K562 (cell line): ENCODE results near the gene HSDL2. TPM values are rescaled to one million over a fixed set of nuclear protein-coding genes. Genes with fewer than 3 reads are reported as not detected.
A peak's percentile ranks its signal among the peaks of the same experiment; 100 is the strongest.

Source experiments
- BMI1 ChIP-seq: fragments of 150-350 bp; IDR thresholded peaks from 2 replicates; pipeline ENCODE4 v1.6.1; 2014; ENCODE audit warnings: low read length
- BRD4 ChIP-seq: fragments of 200-600 bp; sonication (generic); IDR thresholded peaks from 2 replicates; pipeline ENCODE4 v1.6.1; 2017; ENCODE audit warnings: inconsistent platforms
- CBX2 ChIP-seq: fragments of 200-600 bp; sonication (generic); IDR thresholded peaks from one replicate; pipeline ENCODE4 v1.6.1; 2012; ENCODE audit warnings: mild to moderate bottlenecking, low read length, inconsistent platforms; ENCODE audit not compliant: insufficient read depth, poor library complexity, severe bottlenecking
- DIDO1 ChIP-seq: fragments of 450-650 bp; IDR thresholded peaks from 2 replicates; pipeline ENCODE4 v1.6.1; 2016; ENCODE audit warnings: low read depth, missing biosample characterization, missing genetic modification characterization
- ERF ChIP-seq: fragments of 450-650 bp; formaldehyde crosslinking; IDR thresholded peaks from 2 replicates; pipeline ENCODE4 v1.4.0; 2020; ENCODE audit warnings: mild to moderate bottlenecking, mixed read lengths
- FOS ChIP-seq: IDR thresholded peaks from 3 replicates; pipeline ENCODE4 v1.6.1; 2011; ENCODE audit not compliant: insufficient read length; ENCODE audit errors: extremely low read depth
- GATA2 ChIP-seq: sonication (generic); formaldehyde crosslinking; IDR thresholded peaks from 2 replicates; pipeline ENCODE4 v1.4.0; 2020; ENCODE audit warnings: mild to moderate bottlenecking, missing genetic modification reagents
- GATAD2B ChIP-seq: fragments of 450-650 bp; IDR thresholded peaks from 2 replicates; pipeline ENCODE4 v1.6.1; 2017; ENCODE audit warnings: mild to moderate bottlenecking, borderline replicate concordance
- HNRNPL ChIP-seq: fragments of 200-400 bp; formaldehyde crosslinking; IDR thresholded peaks from 2 replicates; pipeline ENCODE4 v1.6.1; 2017; ENCODE audit warnings: low read depth, mild to moderate bottlenecking, low read length
- HNRNPUL1 ChIP-seq: fragments of 200-400 bp; formaldehyde crosslinking; IDR thresholded peaks from 2 replicates; pipeline ENCODE4 v1.6.1; 2017; ENCODE audit warnings: low read length
- KDM1A ChIP-seq, 2 experiments: fragments of 450-650 bp; IDR thresholded peaks; 2 replicates each; pipeline ENCODE4 v1.6.1; 2016; ENCODE audit warnings: mild to moderate bottlenecking in 2 of 2
- L3MBTL2 ChIP-seq: fragments of 450-650 bp; IDR thresholded peaks from 2 replicates; pipeline ENCODE4 v1.6.1; 2016; ENCODE audit warnings: mild to moderate bottlenecking, moderate library complexity
- LARP7 ChIP-seq: fragments of 450-650 bp; IDR thresholded peaks from 2 replicates; pipeline ENCODE4 v1.6.1; 2016
- PHF8 ChIP-seq: fragments of 200-600 bp; sonication (generic); IDR thresholded peaks from 2 replicates; pipeline ENCODE4 v1.6.1; 2012; ENCODE audit warnings: mixed run types, mild to moderate bottlenecking, inconsistent platforms, low read length, moderate library complexity, borderline replicate concordance
- RB1 ChIP-seq: fragments of 450-650 bp; IDR thresholded peaks from 2 replicates; pipeline ENCODE4 v1.6.1; 2017; ENCODE audit warnings: low read depth, mild to moderate bottlenecking
- TBL1XR1 ChIP-seq, 2 experiments: IDR thresholded peaks; 2 replicates each; pipeline ENCODE4 v1.6.1; 2012; ENCODE audit warnings: improper control_type of control experiment in 2 of 2, low read length in 2 of 2, mild to moderate bottlenecking in 1 of 2
- ZNF24 ChIP-seq: fragments of 450-650 bp; IDR thresholded peaks from 2 replicates; pipeline ENCODE4 v1.6.1; 2016
- ZNF507 ChIP-seq: conservative IDR thresholded peaks from 2 replicates; pipeline ENCODE4 v1.6.1; 2017; ENCODE audit warnings: missing genetic modification characterization, missing compliant biosample characterization
- polyA plus RNA-seq, 8 experiments: library from polyadenylated mRNA; depleted of rRNA in 4 of 8; stranded (reverse) in 5 of 8; unstranded in 3 of 8; fragments of >200 nt; fragmentation: Nextera tagmentation in 2 of 8; fragmentation: Illumina TruSeq in 1 of 8; extraction: Ambion mirVana in 2 of 8; extraction: Trizol in 1 of 8; gene quantifications; 2 replicates each; pipeline versions ENCODE4 v1.2.1 to v1.2.3, GENCODE V29; 2011 to 2014; ENCODE audit warnings: inconsistent platforms in 1 of 8, missing spikeins in 1 of 8
- total RNA-seq, 7 experiments: library from RNA; depleted of rRNA in 6 of 7; stranded (reverse); fragments of >200 nt in 6 of 7; fragmentation: Illumina TruSeq in 2 of 7; extraction: Trizol in 2 of 7; gene quantifications; 2 replicates each; pipeline versions ENCODE4 v1.2.1 to v1.2.3, GENCODE V29; 2011 to 2021; ENCODE audit warnings: low replicate concordance in 1 of 7
- TF ChIP-seq, protein P1 (sequence below), 2 experiments: fragments of 450-650 bp; IDR thresholded peaks; 2 replicates each; pipeline ENCODE4 v1.6.1; 2016; ENCODE audit warnings: mild to moderate bottlenecking in 2 of 2, borderline replicate concordance in 1 of 2, low read depth in 1 of 2, moderate library complexity in 1 of 2
- TF ChIP-seq, protein P2 (sequence below), 2 experiments: fragments of 450-650 bp; conservative IDR thresholded peaks; 2 replicates each; pipeline ENCODE4 v1.6.1; 2017; ENCODE audit warnings: mild to moderate bottlenecking in 2 of 2, moderate library complexity in 2 of 2

The HSDL2 gene
- total and polyA plus RNA-seq, 9 of the 15 experiments (the other 6 are each of a cell fraction or from before 2014, with no cell fraction given), result 22.8 to 74.1 (median 35.6) TPM

DNA sequence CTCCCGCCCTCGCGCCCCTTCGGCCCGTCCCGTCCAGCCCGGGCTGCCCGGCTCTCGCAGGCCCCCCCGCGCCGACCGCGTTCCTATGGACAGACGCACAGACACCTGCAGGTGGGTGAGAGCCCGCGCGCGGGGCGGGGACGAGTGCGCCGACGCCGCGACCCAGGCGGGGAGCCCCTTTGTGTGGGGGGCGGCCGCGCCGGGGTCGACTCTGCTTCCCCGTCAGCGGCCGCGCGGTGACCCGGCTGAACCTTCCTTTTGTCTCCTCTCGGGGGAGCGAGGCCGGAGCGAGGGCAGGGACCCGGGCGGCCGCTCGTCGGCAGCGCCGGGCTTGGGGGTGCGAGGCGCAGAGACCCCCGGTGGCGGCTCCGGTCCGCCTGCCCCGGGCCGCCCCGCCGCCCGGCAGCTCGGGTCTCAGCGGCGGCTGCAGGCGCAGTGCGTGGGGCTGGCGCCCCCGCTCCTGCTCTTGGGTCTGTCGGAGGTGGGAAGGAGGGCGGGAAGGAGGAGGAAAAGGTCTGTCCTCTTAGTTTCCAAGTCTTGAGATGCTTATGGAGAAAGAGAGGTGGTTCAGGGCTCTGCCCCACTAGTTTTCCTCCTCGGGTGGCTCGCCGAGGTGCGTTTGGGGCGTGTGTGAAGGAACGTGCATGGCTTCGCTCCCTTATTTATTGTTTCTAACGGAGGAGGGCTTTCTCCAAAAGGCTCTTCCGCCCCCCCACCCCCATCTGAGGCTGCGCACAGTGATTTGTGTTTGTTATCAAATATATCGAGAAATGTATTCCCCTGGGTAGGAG is 107.3 kb downstream of the HSDL2 start (continued):
- TF ChIP-seq, protein P1, sequence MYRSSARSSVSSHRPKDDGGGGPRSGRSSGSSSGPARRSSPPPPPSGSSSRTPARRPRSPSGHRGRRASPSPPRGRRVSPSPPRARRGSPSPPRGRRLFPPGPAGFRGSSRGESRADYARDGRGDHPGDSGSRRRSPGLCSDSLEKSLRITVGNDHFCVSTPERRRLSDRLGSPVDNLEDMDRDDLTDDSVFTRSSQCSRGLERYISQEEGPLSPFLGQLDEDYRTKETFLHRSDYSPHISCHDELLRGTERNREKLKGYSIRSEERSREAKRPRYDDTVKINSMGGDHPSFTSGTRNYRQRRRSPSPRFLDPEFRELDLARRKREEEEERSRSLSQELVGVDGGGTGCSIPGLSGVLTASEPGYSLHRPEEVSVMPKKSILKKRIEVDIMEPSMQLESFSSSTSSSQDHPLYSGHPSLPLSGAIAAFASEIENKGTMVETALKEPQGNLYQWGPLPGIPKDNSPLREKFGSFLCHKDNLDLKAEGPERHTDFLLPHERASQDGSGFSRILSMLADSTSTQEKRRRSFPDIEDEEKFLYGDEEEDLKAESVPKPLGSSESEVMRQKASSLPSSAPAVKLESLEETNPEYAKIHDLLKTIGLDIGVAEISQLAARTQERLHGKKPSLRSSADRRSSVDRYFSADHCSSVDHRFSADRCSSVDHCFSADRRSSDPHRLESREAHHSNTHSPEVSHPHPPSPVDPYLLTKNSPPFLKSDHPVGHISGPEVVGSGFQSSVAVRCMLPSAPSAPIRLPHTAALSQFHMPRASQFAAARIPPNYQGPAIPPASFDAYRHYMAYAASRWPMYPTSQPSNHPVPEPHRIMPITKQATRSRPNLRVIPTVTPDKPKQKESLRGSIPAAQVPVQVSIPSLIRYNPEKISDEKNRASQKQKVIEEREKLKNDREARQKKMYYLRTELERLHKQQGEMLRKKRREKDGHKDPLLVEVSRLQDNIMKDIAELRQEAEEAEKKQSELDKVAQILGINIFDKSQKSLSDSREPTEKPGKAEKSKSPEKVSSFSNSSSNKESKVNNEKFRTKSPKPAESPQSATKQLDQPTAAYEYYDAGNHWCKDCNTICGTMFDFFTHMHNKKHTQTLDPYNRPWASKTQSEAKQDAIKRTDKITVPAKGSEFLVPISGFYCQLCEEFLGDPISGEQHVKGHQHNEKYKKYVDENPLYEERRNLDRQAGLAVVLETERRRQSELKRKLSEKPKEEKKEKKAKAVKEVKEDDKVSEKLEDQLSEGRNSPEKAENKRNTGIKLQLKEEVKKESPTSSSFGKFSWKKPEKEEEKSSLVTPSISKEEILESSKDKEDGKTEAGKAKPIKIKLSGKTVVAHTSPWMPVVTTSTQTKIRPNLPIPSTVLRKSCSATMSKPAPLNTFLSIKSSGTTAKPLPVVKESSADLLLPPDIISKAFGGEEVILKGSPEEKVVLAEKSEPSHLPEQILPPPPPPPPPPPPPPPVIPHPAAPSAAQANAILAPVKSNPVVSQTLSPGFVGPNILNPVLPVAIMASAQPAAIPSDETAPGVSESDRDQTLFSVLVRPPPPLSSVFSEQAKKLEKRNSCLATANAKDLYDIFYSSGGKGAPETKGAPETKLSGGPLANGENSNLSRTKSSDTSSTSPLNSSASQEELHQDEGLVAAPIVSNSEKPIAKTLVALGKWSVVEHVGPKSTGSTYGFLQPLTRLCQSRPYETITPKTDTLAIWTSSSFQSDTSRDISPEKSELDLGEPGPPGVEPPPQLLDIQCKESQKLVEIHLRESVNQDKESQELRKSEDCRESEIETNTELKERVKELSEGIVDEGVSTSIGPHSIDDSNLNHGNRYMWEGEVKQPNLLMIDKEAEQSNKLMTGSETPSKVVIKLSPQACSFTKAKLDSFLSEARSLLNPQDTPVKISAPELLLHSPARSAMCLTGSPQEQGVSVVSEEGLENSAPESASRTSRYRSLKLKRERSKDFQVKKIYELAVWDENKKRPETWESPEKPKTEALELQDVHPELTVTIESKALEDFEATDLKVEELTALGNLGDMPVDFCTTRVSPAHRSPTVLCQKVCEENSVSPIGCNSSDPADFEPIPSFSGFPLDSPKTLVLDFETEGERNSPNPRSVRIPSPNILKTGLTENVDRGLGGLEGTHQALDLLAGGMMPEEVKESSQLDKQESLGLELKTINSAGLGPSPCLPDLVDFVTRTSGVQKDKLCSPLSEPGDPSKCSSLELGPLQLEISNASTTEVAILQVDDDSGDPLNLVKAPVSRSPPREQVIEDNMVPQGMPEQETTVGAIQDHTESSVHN (IDR thresholded peaks at IDR 0.05; ENCODE audit: borderline replicate concordance in 1 of 2, low read depth in 1 of 2), result no peak
- no peak for TF ChIP-seq PHF8
- no peak for TF ChIP-seq HNRNPL
- TF ChIP-seq BRD4, result no peak
- no peak for TF ChIP-seq GATA2 (CRISPR knock-in tag)
- TF ChIP-seq RB1, result peak; percentile 60
- peak; percentile 68; the same call in 1 of the 2 replicates for TF ChIP-seq L3MBTL2
- TF ChIP-seq CBX2, result no peak
- no peak for TF ChIP-seq ZNF24
- TF ChIP-seq BMI1, result no peak
- TF ChIP-seq HNRNPUL1, result no peak
- TF ChIP-seq GATAD2B, result peak; percentile 79; the same call in 1 of the 2 replicates
- TF ChIP-seq TBL1XR1 (IDR thresholded peaks at IDR 0.05; ENCODE audit: low read length in 2 of 2), result no peak
- TF ChIP-seq LARP7, result no peak
- 0 out of 2 replicates have a peak, but pooled peaks have one; percentile 36 for TF ChIP-seq ERF (CRISPR knock-in tag)
- TF ChIP-seq, protein P2, sequence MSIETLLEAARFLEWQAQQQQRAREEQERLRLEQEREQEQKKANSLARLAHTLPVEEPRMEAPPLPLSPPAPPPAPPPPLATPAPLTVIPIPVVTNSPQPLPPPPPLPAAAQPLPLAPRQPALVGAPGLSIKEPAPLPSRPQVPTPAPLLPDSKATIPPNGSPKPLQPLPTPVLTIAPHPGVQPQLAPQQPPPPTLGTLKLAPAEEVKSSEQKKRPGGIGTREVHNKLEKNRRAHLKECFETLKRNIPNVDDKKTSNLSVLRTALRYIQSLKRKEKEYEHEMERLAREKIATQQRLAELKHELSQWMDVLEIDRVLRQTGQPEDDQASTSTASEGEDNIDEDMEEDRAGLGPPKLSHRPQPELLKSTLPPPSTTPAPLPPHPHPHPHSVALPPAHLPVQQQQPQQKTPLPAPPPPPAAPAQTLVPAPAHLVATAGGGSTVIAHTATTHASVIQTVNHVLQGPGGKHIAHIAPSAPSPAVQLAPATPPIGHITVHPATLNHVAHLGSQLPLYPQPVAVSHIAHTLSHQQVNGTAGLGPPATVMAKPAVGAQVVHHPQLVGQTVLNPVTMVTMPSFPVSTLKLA (conservative IDR thresholded peaks at IDR 0.05), result peak in 1 of 2 experiments; percentile 62; a peak in 3 of 4 replicates
- no peak for TF ChIP-seq DIDO1 (tag)
- no peak for TF ChIP-seq FOS
- TF ChIP-seq ZNF507 (tag), result no peak
- no peak; a peak in 1 of 4 replicates for TF ChIP-seq KDM1A (IDR thresholded peaks at IDR 0.05)
